Measurements from ENCODE around the gene MCAM.

- TF ChIP-seq EZH2 (IDR thresholded peaks at IDR 0.05; ENCODE audit: insufficient read depth, poor library complexity, severe bottlenecking) (no peak), EZH2phosphoT487 (IDR thresholded peaks at IDR 0.05; ENCODE audit: insufficient read depth, low read depth) (no peak)
Measured at GRCh38 chr11:119310682-119311052, 6.3 kb downstream of the MCAM start.
